Ishikawa (cell line): Measurements from ENCODE around the gene METRNL.

Source experiments
- MAX ChIP-seq: IDR thresholded peaks from 2 replicates; pipeline ENCODE4 v1.6.1; 2012
- RAD21 ChIP-seq: IDR thresholded peaks from 2 replicates; pipeline ENCODE4 v1.6.1; 2012; ENCODE audit warnings: low read depth
- TAF1 ChIP-seq: IDR thresholded peaks from 2 replicates; pipeline ENCODE4 v1.6.1; 2012; ENCODE audit warnings: low read depth, mild to moderate bottlenecking
- USF1 ChIP-seq: IDR thresholded peaks from 2 replicates; pipeline ENCODE4 v1.6.1; 2012
- TF ChIP-seq, protein P1 (sequence below): IDR thresholded peaks from 2 replicates; pipeline ENCODE4 v1.6.1; 2012; ENCODE audit warnings: low read depth, mild to moderate bottlenecking

DNA sequence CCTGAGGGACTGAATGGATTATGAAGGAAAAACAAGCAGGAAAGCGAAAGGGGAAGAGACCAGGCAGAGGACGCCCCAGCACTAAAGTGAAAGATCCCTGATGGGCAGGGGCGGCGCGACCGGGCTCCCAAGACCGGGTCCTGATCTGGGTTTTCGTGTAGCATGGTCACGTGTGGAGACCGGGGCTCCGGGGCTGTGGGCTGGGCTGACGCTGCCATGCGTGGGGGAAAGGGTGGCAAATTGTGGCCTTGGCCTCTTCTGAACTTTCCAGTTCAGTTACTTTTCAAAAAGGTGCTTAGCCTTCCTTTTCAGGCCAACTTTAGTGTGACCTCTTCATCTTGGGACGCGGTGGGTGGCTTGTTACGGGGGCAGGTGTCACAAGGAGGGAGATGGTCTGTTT is 57.5 kb downstream of the METRNL start:
- TF ChIP-seq MAX (no peak), TAF1 (no peak), USF1 (no peak), RAD21 (no peak)
- TF ChIP-seq, protein P1, sequence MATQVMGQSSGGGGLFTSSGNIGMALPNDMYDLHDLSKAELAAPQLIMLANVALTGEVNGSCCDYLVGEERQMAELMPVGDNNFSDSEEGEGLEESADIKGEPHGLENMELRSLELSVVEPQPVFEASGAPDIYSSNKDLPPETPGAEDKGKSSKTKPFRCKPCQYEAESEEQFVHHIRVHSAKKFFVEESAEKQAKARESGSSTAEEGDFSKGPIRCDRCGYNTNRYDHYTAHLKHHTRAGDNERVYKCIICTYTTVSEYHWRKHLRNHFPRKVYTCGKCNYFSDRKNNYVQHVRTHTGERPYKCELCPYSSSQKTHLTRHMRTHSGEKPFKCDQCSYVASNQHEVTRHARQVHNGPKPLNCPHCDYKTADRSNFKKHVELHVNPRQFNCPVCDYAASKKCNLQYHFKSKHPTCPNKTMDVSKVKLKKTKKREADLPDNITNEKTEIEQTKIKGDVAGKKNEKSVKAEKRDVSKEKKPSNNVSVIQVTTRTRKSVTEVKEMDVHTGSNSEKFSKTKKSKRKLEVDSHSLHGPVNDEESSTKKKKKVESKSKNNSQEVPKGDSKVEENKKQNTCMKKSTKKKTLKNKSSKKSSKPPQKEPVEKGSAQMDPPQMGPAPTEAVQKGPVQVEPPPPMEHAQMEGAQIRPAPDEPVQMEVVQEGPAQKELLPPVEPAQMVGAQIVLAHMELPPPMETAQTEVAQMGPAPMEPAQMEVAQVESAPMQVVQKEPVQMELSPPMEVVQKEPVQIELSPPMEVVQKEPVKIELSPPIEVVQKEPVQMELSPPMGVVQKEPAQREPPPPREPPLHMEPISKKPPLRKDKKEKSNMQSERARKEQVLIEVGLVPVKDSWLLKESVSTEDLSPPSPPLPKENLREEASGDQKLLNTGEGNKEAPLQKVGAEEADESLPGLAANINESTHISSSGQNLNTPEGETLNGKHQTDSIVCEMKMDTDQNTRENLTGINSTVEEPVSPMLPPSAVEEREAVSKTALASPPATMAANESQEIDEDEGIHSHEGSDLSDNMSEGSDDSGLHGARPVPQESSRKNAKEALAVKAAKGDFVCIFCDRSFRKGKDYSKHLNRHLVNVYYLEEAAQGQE, result no peak
